ENCODE measurements around the gene CGRRF1.

- TF ChIP-seq CTCF (IDR thresholded peaks at IDR 0.05) (no peak), POLR2A (IDR thresholded peaks at IDR 0.05) (no peak), EP300 (IDR thresholded peaks at IDR 0.05) (no peak)
Measured at GRCh38 chr14:54562334-54562733, 52.6 kb downstream of the CGRRF1 start.

Measured in ovary (tissue), 3 donors.